K562 (cell line): Measurements from ENCODE around the gene WASHC4. TPM values are rescaled to one million over a fixed set of nuclear protein-coding genes. Genes with fewer than 3 reads are reported as not detected.

Experiments
- ATAC-seq: fragments of 200-7000 bp; cut with Tn5 transposase; 3 replicates; pipeline ENCODE4 v1.9.1; 2020; ENCODE audit warnings: moderate library complexity
- BruUV-seq: library from RNA; stranded (reverse); fragments of 400-500 nt; replicated peaks from 2 replicates; lab custom pipeline; 2021; lab: Mats Ljungman, UMichigan
- CTCF ChIA-PET: fragments of 300-600 bp; formaldehyde crosslinking; extraction: SDS; loops from one replicate; lab custom pipeline; 2021; ENCODE audit warnings: low intra/inter-chr PET ratio; lab: Yijun Ruan, JAX
- POLR2A ChIA-PET: fragments of 300-600, 350-650 bp; sonication (Branson Sonifier 250); formaldehyde crosslinking; extraction: SDS; loops from one replicate; lab custom pipeline; 2021; ENCODE audit warnings: antibody characterized with exemption, inconsistent platforms; lab: Yijun Ruan, JAX
- DNase-seq, 4 experiments: peaks; one replicate each; pipeline versions ENCODE4 v3.0.0 to v3.0.0-alpha.2; 2011 to 2018; ENCODE audit warnings: low spot score in 3 of 4, mixed read lengths in 3 of 4; ENCODE audit errors: extremely low read depth in 1 of 4
- FAIRE-seq: peaks from 2 replicates; lab custom pipeline; 2011; peaks lifted over from hg19 to GRCh38; lab: Jason Lieb, UNC
- H2AFZ ChIP-seq: 2 replicates; pipeline ENCODE4 v1.6.0; 2011; ENCODE audit warnings: low read depth, low read length, control low read depth, inconsistent platforms
- H3K27ac ChIP-seq: fragments of 200-600 bp; 3 replicates; pipeline ENCODE4 v1.8.0; 2011; ENCODE audit warnings: low read depth, mild to moderate bottlenecking, control low read depth, inconsistent platforms, low read length, moderate library complexity, mixed read lengths; ENCODE audit errors: extremely low read depth
- H3K27me3 ChIP-seq, 2 experiments: fragments of 300-600 bp in 1 of 2; 2 replicates in 1 of 2; 3 replicates in 1 of 2; pipeline versions ENCODE4 v1.6.0 to v1.8.0; 2011; ENCODE audit warnings: inconsistent platforms in 2 of 2, low read length in 2 of 2, mild to moderate bottlenecking in 1 of 2, mixed read lengths in 1 of 2, moderate library complexity in 1 of 2; ENCODE audit not compliant: control insufficient read depth in 2 of 2, insufficient read depth in 2 of 2
- H3K36me3 ChIP-seq: fragments of 300-600 bp; 3 replicates; pipeline ENCODE4 v1.8.0; 2011; ENCODE audit warnings: mild to moderate bottlenecking, low read length, inconsistent platforms; ENCODE audit not compliant: control insufficient read depth, insufficient read depth
- H3K4me1 ChIP-seq, 2 experiments: fragments of 200-600 bp in 1 of 2; replicated peaks in 1 of 2; 2 replicates in 1 of 2; 3 replicates in 1 of 2; pipeline versions ENCODE4 v1.5.1 to v1.8.0; 2011; ENCODE audit warnings: inconsistent platforms in 2 of 2, low read length in 2 of 2, mild to moderate bottlenecking in 1 of 2, mixed read lengths in 1 of 2, moderate library complexity in 1 of 2; ENCODE audit not compliant: control insufficient read depth in 2 of 2, insufficient read depth in 2 of 2
- H3K4me2 ChIP-seq: 2 replicates; pipeline ENCODE4 v1.6.1; 2011; ENCODE audit warnings: low read length, control low read depth, inconsistent platforms, mixed read lengths; ENCODE audit not compliant: insufficient read depth
- H3K4me3 ChIP-seq: fragments of 200-600 bp; sonication (generic), shearing (Covaris generic); 2 replicates; pipeline ENCODE4 v1.5.1; 2016; ENCODE audit warnings: control low read depth, inconsistent platforms
- H3K79me2 ChIP-seq: fragments of 200-600 bp; 3 replicates; pipeline ENCODE4 v1.8.0; 2011; ENCODE audit warnings: low read length, inconsistent platforms; ENCODE audit not compliant: control insufficient read depth, insufficient read depth
- H3K9ac ChIP-seq, 2 experiments: 2 replicates each; pipeline versions ENCODE4 v1.6.0 to v1.6.1; 2011; ENCODE audit warnings: low read depth in 2 of 2, low read length in 2 of 2, control low read depth in 1 of 2, inconsistent platforms in 1 of 2, mild to moderate bottlenecking in 1 of 2, mixed read lengths in 1 of 2; ENCODE audit not compliant: insufficient read depth in 1 of 2
- H3K9me1 ChIP-seq: one replicate; pipeline ENCODE4 v1.6.0; 2011; ENCODE audit warnings: inconsistent platforms, mild to moderate bottlenecking, low read length, moderate library complexity; ENCODE audit not compliant: control insufficient read depth, insufficient read depth
- H3K9me3 ChIP-seq: replicated peaks from 2 replicates; pipeline ENCODE4 v1.5.1; 2011; ENCODE audit warnings: low read depth, low read length, inconsistent platforms; ENCODE audit not compliant: control insufficient read depth, insufficient read depth
- H4K20me1 ChIP-seq: replicated peaks from 2 replicates; pipeline ENCODE4 v1.6.1; 2011; ENCODE audit warnings: low read length, inconsistent platforms, mixed read lengths; ENCODE audit not compliant: control insufficient read depth, insufficient read depth
- CEBPG ChIP-seq, 3 experiments: fragments of 200-800 bp in 1 of 3; sonication (Bioruptor generic) in 1 of 3; sonication (generic) in 1 of 3; formaldehyde crosslinking in 1 of 3; IDR thresholded peaks in 2 of 3; conservative IDR thresholded peaks in 1 of 3; 2 replicates each; pipeline versions ENCODE4 v1.6.1 to v1.8.0; 2016 to 2022; ENCODE audit warnings: missing compliant biosample characterization in 2 of 3, missing genetic modification characterization in 2 of 3, mild to moderate bottlenecking in 1 of 3, missing genetic modification reagents in 1 of 3
- CTBP1 ChIP-seq: fragments of 450-650 bp; IDR thresholded peaks from 2 replicates; pipeline ENCODE4 v1.6.1; 2016; ENCODE audit warnings: borderline replicate concordance
- ELF2 ChIP-seq: fragments of 250-450 bp; sonication (Bioruptor Pico); IDR thresholded peaks from 2 replicates; pipeline ENCODE4 v1.5.0; 2021; ENCODE audit warnings: mild to moderate bottlenecking
- ESRRA ChIP-seq: fragments of 450-650 bp; IDR thresholded peaks from 2 replicates; pipeline ENCODE4 v1.6.1; 2014; ENCODE audit warnings: low read depth, mild to moderate bottlenecking, moderate library complexity, borderline replicate concordance
- FOXA3 ChIP-seq, 2 experiments: fragments of 450-650 bp in 1 of 2; sonication (generic) in 1 of 2; formaldehyde crosslinking; IDR thresholded peaks in 1 of 2; conservative IDR thresholded peaks in 1 of 2; 2 replicates each; pipeline versions ENCODE4 v1.4.0 to v1.8.0; 2020 to 2022; ENCODE audit warnings: mild to moderate bottlenecking in 2 of 2, missing genetic modification reagents in 1 of 2
- FOXP1 ChIP-seq: sonication (generic); formaldehyde crosslinking; IDR thresholded peaks from 2 replicates; pipeline ENCODE4 v1.8.0; 2022; ENCODE audit warnings: mild to moderate bottlenecking, missing genetic modification reagents
- TCF7 ChIP-seq: sonication (generic); IDR thresholded peaks from 2 replicates; pipeline ENCODE4 v1.6.1; 2016; ENCODE audit warnings: antibody characterized with exemption, borderline replicate concordance
- ZKSCAN8 ChIP-seq: fragments of 200-800 bp; sonication (Bioruptor generic); IDR thresholded peaks from 2 replicates; pipeline ENCODE4 v1.6.1; 2016; ENCODE audit warnings: missing genetic modification characterization, missing compliant biosample characterization
- ZNF140 ChIP-seq: fragments of 250-450 bp; sonication (Bioruptor Pico); IDR thresholded peaks from 2 replicates; pipeline ENCODE4 v1.8.0; 2021; ENCODE audit warnings: moderate library complexity, mild to moderate bottlenecking, inconsistent platforms
- WGBS: fragments of 100-300 bp; shearing (Covaris generic); methylation state at CpG from one replicate; pipeline ENCODE4 v1.1.6; 2016; ENCODE audit warnings: low coverage, mixed read lengths; ENCODE audit not compliant: insufficient coverage; ENCODE audit errors: missing lambda C conversion rate; 5-methylcytosine and 5-hydroxymethylcytosine counted together
- in situ Hi-C: fragments of 300-500 bp; cut with MboI; formaldehyde crosslinking; loops from 4 replicates; pipeline ENCODE4 v1.15.0; 2018; ENCODE audit warnings: inconsistent platforms, mixed read lengths
- intact Hi-C: fragments of 100-400 bp; cut with micrococcal nuclease; formaldehyde crosslinking; loops from 2 replicates; pipeline ENCODE4 v1.14.2; 2022
- polyA plus RNA-seq, 8 experiments: library from polyadenylated mRNA; depleted of rRNA in 4 of 8; stranded (reverse) in 5 of 8; unstranded in 3 of 8; fragments of >200 nt; fragmentation: Nextera tagmentation in 2 of 8; fragmentation: Illumina TruSeq in 1 of 8; extraction: Ambion mirVana in 2 of 8; extraction: Trizol in 1 of 8; gene quantifications; 2 replicates each; pipeline versions ENCODE4 v1.2.1 to v1.2.3, GENCODE V29; 2011 to 2014; ENCODE audit warnings: inconsistent platforms in 1 of 8, missing spikeins in 1 of 8
- total RNA-seq, 7 experiments: library from RNA; depleted of rRNA in 6 of 7; stranded (reverse); fragments of >200 nt in 6 of 7; fragmentation: Illumina TruSeq in 2 of 7; extraction: Trizol in 2 of 7; gene quantifications; 2 replicates each; pipeline versions ENCODE4 v1.2.1 to v1.2.3, GENCODE V29; 2011 to 2021; ENCODE audit warnings: low replicate concordance in 1 of 7
- TF ChIP-seq, protein P1 (sequence below): sonication (generic); formaldehyde crosslinking; IDR thresholded peaks from 2 replicates; pipeline ENCODE4 v1.9.0; 2022; ENCODE audit warnings: mild to moderate bottlenecking, missing genetic modification reagents
- TF ChIP-seq, protein P2 (sequence below): sonication (generic); formaldehyde crosslinking; IDR thresholded peaks from 2 replicates; pipeline ENCODE4 v1.9.0; 2022; ENCODE audit warnings: mild to moderate bottlenecking, missing genetic modification reagents
- TF ChIP-seq, protein P3 (sequence below): fragments of 450-650 bp; IDR thresholded peaks from 2 replicates; pipeline ENCODE4 v1.6.1; 2014; ENCODE audit warnings: low read depth, mild to moderate bottlenecking, moderate library complexity, borderline replicate concordance

Gene WASHC4
- total and polyA plus RNA-seq, 9 of the 15 experiments (the other 6 are each of a cell fraction or from before 2014, with no cell fraction given): 12.5 to 38.5 (median 21.3) TPM

DNA sequence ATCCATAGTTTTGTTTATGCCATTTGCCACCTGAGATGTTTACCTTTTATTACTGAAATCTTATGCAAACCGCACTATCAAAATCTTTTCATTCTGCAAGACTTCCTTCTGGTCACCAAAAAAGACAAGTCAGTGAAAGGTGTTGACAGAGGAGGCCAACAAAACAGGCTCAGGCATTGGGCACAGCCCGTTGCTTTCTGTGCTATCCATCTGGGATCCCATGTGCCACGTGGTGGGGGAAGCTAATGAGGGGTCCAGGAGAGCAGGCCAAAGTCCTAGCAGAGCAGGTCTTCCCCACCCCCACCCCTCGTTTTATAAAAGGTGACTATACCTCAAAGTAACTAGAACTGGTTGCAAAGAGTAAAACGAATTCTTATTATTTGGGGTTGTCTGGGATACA, 24.5 kb upstream of the WASHC4 start (continued):
- TF ChIP-seq ZNF140 (CRISPR knock-in tag) (no peak), TCF7 (no peak), FOXA3 (CRISPR knock-in tag; conservative IDR thresholded peaks at IDR 0.05 in 1 of 2, IDR thresholded peaks at IDR 0.05 in 1 of 2) (0 out of 4 replicates have a peak, but pooled peaks of 1 of the 2 experiments have one; percentile 14), ELF2 (no peak), CTBP1 (no peak), ZKSCAN8 (no peak)
- TF ChIP-seq, protein P1, sequence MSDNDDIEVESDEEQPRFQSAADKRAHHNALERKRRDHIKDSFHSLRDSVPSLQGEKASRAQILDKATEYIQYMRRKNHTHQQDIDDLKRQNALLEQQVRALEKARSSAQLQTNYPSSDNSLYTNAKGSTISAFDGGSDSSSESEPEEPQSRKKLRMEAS: peak; percentile 62
- TF ChIP-seq, protein P2, sequence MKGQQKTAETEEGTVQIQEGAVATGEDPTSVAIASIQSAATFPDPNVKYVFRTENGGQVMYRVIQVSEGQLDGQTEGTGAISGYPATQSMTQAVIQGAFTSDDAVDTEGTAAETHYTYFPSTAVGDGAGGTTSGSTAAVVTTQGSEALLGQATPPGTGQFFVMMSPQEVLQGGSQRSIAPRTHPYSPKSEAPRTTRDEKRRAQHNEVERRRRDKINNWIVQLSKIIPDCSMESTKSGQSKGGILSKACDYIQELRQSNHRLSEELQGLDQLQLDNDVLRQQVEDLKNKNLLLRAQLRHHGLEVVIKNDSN (CRISPR knock-in tag): peak; percentile 40; the same call in 1 of the 2 replicates

DNA sequence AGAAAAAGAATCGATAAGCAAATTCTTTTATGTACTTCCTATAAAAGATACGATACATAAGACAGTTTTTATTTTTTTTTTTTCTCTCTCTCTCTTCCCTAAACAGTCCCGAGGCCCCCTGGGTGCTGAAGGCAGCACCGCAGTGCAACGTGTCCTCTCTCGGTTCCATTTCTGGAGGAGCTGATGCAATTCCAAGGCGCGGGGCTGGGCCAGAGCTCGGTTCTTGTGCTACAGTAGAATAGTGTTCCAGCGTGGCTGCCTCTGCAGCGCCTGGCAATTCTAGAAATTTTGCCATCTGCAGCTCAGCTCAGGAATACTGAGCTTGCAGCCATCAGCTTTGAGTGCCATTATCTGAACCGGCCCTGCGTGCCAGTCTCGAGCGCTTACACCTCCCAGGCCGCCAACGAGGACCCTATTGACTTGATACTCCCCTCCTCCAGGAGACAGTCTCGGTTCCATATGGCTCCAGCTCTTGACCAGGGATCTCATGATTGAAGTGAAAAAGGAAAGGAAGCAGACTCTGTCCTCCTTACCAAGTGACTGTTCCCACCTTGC, 23.9 kb upstream of the WASHC4 start:
- Histone ChIP-seq H3K9me1 (no peaks in the 10 kb centered on the region), H3K4me3 (peak overlapping the region; percentile 57), H3K9me3 (no peaks in the 10 kb centered on the region), H3K27me3 (no peaks in the 10 kb centered on the region), H3K4me1 (peaks cover 8 to 9% of the 10 kb centered on the region in 2 experiments; a peak in 4 of 5 replicates), H3K36me3 (no peaks in the 10 kb centered on the region), H3K79me2 (peaks cover 7% of the 10 kb centered on the region; the same call in 2 of the 3 replicates), H2AFZ (peak overlapping the region; percentile 82), H3K4me2 (peak overlapping the region; percentile 78), H4K20me1 (no peaks in the 10 kb centered on the region), H3K27ac (peak overlapping the region; percentile 50; the same call in 2 of the 3 replicates), H3K9ac (peak overlapping the region; percentile 74 to 88)
- intact Hi-C loops (no loop called here), in situ Hi-C loops (no loop called here)
- ATAC-seq: peak; percentile 88
- FAIRE-seq: peak; percentile 57
- ChIA-PET POLR2A (interaction anchor here (0.5 to 1.9 kb wide), 12 partner anchors 8 to 1216 kb away, joined by 3 to 9 read pairs (median 3); partner anchors contain the start of gene WASHC4), CTCF (no interaction called here)
- DNase-seq: peak in 2 of 4 experiments; percentile 34 to 63
- WGBS: 20% methylated on average over 18 of the region's 18 CpGs
- TSS peak; percentile 51 for BruUV-seq
- no peak for TF ChIP-seq ESRRA
- 0 out of 2 replicates have a peak, but pooled peaks have one; percentile 46 for TF ChIP-seq FOXP1 (CRISPR knock-in tag)
- TF ChIP-seq, protein P3, sequence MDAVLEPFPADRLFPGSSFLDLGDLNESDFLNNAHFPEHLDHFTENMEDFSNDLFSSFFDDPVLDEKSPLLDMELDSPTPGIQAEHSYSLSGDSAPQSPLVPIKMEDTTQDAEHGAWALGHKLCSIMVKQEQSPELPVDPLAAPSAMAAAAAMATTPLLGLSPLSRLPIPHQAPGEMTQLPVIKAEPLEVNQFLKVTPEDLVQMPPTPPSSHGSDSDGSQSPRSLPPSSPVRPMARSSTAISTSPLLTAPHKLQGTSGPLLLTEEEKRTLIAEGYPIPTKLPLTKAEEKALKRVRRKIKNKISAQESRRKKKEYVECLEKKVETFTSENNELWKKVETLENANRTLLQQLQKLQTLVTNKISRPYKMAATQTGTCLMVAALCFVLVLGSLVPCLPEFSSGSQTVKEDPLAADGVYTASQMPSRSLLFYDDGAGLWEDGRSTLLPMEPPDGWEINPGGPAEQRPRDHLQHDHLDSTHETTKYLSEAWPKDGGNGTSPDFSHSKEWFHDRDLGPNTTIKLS: peak; percentile 85
- TF ChIP-seq CEBPG (CRISPR knock-in tag; IDR thresholded peaks at IDR 0.05): peak; percentile 95
- TF ChIP-seq CEBPG (tag; conservative IDR thresholded peaks at IDR 0.05 in 1 of 2, IDR thresholded peaks at IDR 0.05 in 1 of 2): peak; percentile 85 to 88
